Suppressor macrophage treated with lipopolysaccharide for 4 hours (primary cell): Measurements from ENCODE around the gene SLCO2A1.
A peak's percentile ranks its signal among the peaks of the same experiment; 100 is the strongest.

Experiments used
- DNase-seq: peaks from one replicate; pipeline ENCODE4 v3.0.0-alpha.2; 2020

SLCO2A1 gene

GRCh38 chr3:133977568-133977967 lies 52.2 kb downstream of the SLCO2A1 start:
- no peak for DNase-seq

GRCh38 chr3:133973249-133973980 lies 56.3 kb downstream of the SLCO2A1 start:
- DNase-seq: no peak

DNA sequence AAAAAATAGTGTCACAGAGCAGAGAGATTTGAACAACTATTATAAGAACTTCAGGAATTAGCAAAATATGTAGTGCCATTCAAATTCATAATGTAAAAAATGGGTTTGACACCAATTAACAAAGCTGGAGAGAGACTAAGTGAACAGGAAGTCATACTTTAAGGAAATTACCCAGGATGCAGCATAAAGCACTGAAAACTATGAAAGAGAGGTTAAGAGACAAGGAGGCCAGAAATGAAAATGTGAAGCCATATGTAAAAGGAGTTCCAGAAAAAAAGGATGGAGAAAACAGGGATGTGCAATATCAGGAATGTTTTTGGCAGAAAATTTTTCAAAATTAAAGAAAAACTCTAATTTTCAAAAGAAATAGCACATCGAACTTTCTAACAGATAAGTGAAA lies 57.6 kb downstream of the SLCO2A1 start:
- no peak for DNase-seq

DNA sequence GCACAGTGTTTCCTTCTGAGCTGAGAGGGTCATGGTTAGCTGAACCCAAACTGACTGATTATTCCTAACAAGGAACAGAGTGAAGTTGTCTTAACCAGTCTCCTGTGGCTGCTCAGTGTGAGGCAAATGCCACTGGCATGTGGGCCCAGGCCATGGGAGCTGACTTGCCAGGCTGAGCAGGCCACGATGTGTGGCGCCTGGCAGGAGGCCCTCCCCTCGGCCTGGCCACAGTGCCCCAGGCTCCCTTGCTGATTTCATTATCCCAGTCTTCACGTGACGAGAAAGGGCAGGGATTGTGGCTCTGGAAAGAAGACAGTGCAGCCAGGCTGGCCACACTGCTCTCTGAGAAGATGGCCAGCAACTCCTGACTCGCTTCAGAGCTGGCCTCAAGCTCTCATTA lies 58.8 kb downstream of the SLCO2A1 start:
- no peak for DNase-seq

DNA sequence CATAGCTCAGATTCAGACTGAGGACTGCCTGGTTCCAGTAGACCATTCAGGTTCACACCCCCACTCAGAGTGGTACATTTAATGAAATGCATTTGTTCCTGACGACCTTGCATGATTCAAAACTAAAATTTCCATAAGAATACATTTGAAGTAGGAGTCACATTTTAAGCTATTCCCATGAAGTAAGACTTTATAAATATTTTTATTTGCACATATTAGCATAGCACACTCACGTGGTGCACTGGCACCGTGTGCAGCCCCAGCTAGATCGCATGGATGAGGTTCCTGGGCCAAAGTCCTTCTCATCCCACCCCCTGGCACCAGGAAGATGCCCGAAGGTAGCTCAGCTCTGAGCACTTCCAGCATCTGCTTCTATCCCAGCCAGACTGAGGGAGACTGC lies 59.4 kb downstream of the SLCO2A1 start:
- DNase-seq: no peak

GRCh38 chr3:133967992-133968892 lies 61.5 kb downstream of the SLCO2A1 start:
- DNase-seq: no peak

DNA sequence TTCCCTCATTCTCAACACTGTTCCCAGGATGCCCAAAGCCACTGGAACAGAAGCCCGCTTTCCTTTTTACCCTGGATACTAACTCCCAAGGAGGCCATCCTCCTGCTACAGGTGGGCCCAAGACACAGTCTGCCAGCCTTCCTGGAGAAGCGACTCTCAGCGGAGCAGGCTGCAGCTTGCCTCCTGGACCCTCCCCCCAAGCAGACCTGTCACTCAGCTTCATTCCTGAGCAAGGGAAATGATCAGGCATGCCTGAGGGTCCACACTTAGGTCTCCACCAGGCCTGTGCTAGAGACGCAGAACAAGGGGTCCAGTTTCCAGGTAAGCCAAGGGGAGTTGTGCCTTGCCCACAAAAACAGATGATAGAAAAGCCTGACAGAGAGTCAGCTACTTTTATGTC lies 62.8 kb downstream of the SLCO2A1 start:
- DNase-seq: no peak

DNA sequence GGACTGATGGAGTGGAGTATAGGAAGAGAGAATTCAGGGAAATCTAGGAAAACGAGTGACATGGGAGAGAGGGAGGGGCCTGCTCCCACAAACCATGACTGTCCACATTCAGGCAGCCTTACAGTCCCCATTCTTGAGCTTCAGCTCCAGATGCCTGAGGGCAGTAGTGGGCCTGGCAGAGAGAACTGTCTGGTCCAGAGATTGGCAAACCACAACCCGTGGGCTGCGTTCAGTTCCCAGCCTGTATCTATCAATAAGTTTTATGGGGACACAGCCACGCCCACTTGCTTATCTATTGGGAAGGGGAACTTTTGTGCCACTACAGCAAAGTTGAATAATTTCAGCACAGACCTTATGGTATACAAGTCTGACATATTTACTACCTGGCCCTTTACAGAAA lies 63.8 kb downstream of the SLCO2A1 start:
- no peak for DNase-seq

GRCh38 chr3:133965013-133965570 lies 64.6 kb downstream of the SLCO2A1 start:
- no peak for DNase-seq

- peak; percentile 10 for DNase-seq
Measured at GRCh38 chr3:133964547-133964946, 65.2 kb downstream of the SLCO2A1 start.

GRCh38 chr3:133963657-133964396 lies 65.9 kb downstream of the SLCO2A1 start:
- DNase-seq: peak; percentile 8

DNA sequence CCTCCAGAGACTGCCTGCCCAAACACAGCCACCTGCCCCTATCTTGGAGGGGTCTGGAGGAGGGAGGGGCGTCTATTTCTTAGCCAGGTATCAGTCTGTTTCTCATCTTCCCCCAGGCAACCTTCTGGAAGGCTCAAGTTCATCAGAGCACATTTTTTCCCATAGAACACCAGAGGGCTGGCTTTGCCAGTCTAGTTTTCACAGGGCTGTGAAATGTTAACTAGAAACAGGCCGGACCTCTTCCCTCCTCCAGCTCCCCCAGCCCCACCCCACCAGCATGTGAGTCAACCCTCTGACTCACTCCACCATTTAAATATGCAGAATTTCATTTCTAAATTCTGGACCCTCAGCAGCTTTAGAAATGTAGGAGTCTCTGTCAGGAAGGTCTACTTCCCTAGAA lies 66.9 kb downstream of the SLCO2A1 start:
- peak; percentile 5 for DNase-seq

- DNase-seq: no peak
Measured at GRCh38 chr3:133958071-133958805, 71.5 kb downstream of the SLCO2A1 start.

GRCh38 chr3:133956982-133957381 lies 72.7 kb downstream of the SLCO2A1 start:
- DNase-seq: no peak

DNA sequence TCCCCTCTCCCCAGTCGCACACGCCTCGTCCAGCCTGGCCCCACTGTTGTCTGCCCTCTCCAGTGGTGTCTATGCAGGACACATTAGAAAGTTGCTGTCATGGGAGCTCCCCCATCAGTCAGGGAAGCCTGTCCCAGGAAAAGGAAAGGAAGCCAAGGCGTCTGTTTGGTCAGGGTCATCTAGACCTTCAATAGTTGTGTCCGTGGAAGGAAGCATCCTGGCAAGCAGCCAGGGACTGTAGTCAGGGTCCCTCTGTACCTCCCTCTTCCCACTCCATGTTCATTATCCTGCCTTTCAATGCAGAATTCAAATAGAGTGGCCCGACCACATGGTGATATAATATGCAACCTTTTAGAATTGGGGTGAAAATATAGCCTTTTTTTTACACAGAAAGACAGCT lies 73.4 kb downstream of the SLCO2A1 start:
- DNase-seq: no peak

- DNase-seq: no peak
Measured at GRCh38 chr3:133955892-133956291, 73.8 kb downstream of the SLCO2A1 start.

GRCh38 chr3:133954717-133955360 lies 74.9 kb downstream of the SLCO2A1 start:
- DNase-seq: no peak

DNA sequence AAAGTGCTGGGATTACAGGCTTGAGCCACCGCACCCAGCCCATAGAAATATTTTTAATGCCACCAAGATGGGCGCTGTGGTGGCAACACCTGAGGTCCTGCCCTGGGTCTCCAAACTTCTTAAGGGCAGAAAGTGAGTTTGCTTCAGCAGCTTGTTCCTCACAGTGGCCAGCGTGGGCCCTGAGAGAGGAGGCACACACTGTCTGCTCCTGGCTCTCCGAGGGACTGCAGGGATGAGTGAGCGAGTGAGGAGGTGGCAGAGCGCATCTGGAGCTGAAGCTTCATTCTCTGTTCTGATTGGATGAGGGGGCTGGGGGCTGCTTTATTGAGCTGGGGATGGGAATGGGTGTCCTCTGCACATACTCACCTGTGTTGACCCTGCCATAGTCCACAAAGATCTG lies 76.4 kb downstream of the SLCO2A1 start:
- no peak for DNase-seq

GRCh38 chr3:133949438-133949837 lies 80.3 kb downstream of the SLCO2A1 start:
- no peak for DNase-seq

- DNase-seq: no peak
Measured at GRCh38 chr3:133948996-133949395, 80.7 kb downstream of the SLCO2A1 start.

DNA sequence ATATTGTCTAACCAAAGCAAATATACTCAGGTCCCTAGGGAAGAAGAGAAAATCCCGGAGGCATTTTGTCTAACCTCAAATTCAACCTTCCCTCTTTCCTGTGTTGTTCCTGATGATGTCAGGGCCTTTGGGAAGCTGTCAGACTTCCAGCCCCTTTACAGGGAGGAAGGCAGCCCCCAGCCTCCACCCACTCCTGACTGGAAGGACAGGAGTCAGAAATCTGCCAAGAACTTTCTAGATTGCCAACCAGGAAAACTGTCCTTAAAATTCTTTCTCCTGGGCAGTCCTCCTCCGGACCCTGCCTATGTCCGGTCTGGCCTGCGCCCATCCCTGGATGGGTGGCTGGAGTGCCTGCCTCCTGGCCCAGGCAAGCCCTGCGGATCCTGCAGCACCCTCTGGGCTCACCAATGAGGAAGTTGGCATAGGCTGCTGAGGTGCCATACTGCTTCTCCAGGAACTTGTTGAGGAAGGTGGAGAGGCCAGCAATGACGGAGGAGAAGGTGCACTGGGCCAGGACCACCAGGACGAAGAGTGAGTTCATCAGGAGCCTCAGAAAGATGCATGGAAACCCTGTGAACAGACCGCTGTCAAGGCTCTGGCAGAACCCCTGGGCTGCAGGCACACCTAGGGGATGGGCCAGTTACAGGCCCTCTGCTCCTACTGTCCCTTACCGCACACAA lies 81.5 kb downstream of the SLCO2A1 start:
- DNase-seq: no peak
